ENCODE data around the gene LRMDA.

The LRMDA gene

DNA sequence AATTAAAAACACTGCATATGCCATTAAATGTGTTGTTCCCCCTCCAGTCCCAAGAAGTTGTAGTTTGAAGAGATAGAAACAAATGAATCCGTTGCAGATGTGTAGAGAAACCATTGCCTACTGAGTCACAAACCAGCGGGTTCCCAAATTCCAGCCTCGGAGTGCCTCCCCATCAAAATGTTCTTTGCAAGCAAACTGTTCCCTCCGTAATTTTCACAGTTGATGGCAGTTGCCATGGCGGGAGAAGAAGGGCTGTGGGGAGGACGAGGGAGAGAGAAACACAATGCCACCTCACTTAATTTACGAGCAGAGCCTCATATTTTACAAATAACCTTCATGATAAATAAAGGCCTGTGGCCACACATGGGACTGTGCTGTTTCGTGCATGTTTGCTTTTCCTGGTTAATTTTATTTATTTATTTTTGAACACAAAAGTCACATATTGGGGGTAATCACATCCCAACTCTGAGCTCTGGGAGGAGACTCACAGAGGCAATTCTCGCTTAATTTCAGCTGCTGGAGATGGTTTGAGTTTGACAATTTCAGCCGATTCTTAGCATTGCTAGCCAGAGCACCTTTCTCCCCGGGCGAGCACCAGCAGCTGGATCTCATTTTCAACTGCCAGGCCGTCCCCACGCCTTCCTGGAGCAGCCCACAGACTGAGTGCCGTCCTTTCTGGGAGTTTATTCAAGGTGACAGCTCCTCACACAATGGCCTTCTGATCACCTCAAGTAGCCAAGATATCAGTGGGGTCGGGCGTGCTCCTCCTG, 1122.0 kb downstream of the LRMDA start:
- Histone ChIP-seq H3K23ac (ENCODE audit: low read length in 2 of 2) (no peak overlapping the region), H3K18ac (ENCODE audit: low read depth in 1 of 2, low read length in 2 of 2) (peak overlapping the region in 1 of 2 experiments; percentile 77), H3K4ac (ENCODE audit: low read depth in 1 of 2, low read length in 2 of 2) (peak overlapping the region; percentile 25 to 41), H4K91ac (ENCODE audit: low read length) (peak overlapping the region; percentile 71), H3K79me1 (replicated peaks; ENCODE audit: low read length, poor library complexity, severe bottlenecking) (no peaks in the 10 kb centered on the region), H4K8ac (ENCODE audit: low read length) (peak overlapping the region; percentile 47), H3K4me2 (ENCODE audit: low read length, poor library complexity, severe bottlenecking) (no peak overlapping the region), H3K36me3 (ENCODE audit: control insufficient read depth in 1 of 2, insufficient read depth in 2 of 2, low read depth in 1 of 2, low read length in 2 of 2) (no peaks in the 10 kb centered on the region), H3K4me1 (ENCODE audit: control insufficient read depth, insufficient read depth, low read depth, low read length) (no peaks in the 10 kb centered on the region), H2AK5ac (ENCODE audit: low read length, severe bottlenecking) (no peak overlapping the region), H3K27me3 (ENCODE audit: control insufficient read depth in 1 of 2, insufficient read depth in 1 of 2, low read length in 2 of 2) (no peaks in the 10 kb centered on the region), H3K9ac (ENCODE audit: low read length) (no peak overlapping the region), H2BK120ac (ENCODE audit: low read depth, low read length) (no peak overlapping the region), H2BK12ac (ENCODE audit: low read length in 2 of 2) (peak overlapping the region in 1 of 2 experiments; percentile 87), H3K9me3 (ENCODE audit: control insufficient read depth, low read length) (no peaks in the 10 kb centered on the region), H3K14ac (ENCODE audit: low read length in 2 of 2) (no peak overlapping the region), H2BK15ac (ENCODE audit: low read depth, poor library complexity, severe bottlenecking) (peak overlapping the region; percentile 50), H3K27ac (ENCODE audit: low read length, poor library complexity, severe bottlenecking) (no peak overlapping the region), H2AFZ (ENCODE audit: low read depth, low read length) (no peak overlapping the region), H3K4me3 (ENCODE audit: insufficient read depth in 1 of 2, low read depth in 1 of 2, low read length in 2 of 2) (no peak overlapping the region), H2BK5ac (ENCODE audit: low read depth, low read length, poor library complexity, severe bottlenecking) (no peak overlapping the region)
- WGBS = 69% methylated on average over 14 of the region's 17 CpGs
- DNase-seq = no peak

DNA sequence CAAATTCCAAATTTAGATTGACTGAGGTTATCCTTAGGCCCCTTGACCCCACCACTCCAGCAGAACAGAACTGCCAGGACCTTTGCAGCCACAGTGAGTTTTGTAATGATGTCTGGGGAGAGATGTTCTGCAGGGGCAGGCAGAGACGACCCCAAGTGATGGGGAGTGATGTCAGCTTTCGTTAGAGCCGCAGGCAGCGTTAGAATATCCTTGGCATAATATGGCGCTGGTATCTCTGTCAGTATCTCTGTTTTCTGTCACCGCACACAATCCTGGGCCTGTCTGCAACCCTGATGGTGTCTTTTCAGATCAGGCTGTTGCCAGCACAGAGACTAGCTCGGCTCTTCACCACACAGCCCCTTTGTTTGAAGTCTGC, 1122.6 kb downstream of the LRMDA start:
- Histone ChIP-seq H3K23ac (ENCODE audit: low read length in 2 of 2) (no peak overlapping the region), H2BK5ac (ENCODE audit: low read depth, low read length, poor library complexity, severe bottlenecking) (no peak overlapping the region), H2BK120ac (ENCODE audit: low read depth, low read length) (no peak overlapping the region), H3K4ac (ENCODE audit: low read depth in 1 of 2, low read length in 2 of 2) (peak overlapping the region in 1 of 2 experiments; percentile 25), H2AK5ac (ENCODE audit: low read length, severe bottlenecking) (no peak overlapping the region), H3K9me3 (ENCODE audit: control insufficient read depth, low read length) (no peaks in the 10 kb centered on the region), H2BK12ac (ENCODE audit: low read length in 2 of 2) (peak overlapping the region in 1 of 2 experiments; percentile 65), H3K14ac (ENCODE audit: low read length in 2 of 2) (no peak overlapping the region), H3K4me1 (ENCODE audit: control insufficient read depth, insufficient read depth, low read depth, low read length) (no peaks in the 10 kb centered on the region), H3K18ac (ENCODE audit: low read depth in 1 of 2, low read length in 2 of 2) (peak overlapping the region in 1 of 2 experiments; percentile 77), H3K27me3 (ENCODE audit: control insufficient read depth in 1 of 2, insufficient read depth in 1 of 2, low read length in 2 of 2) (no peaks in the 10 kb centered on the region), H4K8ac (ENCODE audit: low read length) (peak overlapping the region; percentile 76), H3K36me3 (ENCODE audit: control insufficient read depth in 1 of 2, insufficient read depth in 2 of 2, low read depth in 1 of 2, low read length in 2 of 2) (no peaks in the 10 kb centered on the region), H4K91ac (ENCODE audit: low read length) (peak overlapping the region; percentile 71), H3K79me1 (replicated peaks; ENCODE audit: low read length, poor library complexity, severe bottlenecking) (no peaks in the 10 kb centered on the region), H2BK15ac (ENCODE audit: low read depth, poor library complexity, severe bottlenecking) (peak overlapping the region; percentile 50), H3K4me2 (ENCODE audit: low read length, poor library complexity, severe bottlenecking) (no peak overlapping the region), H2AFZ (ENCODE audit: low read depth, low read length) (no peak overlapping the region), H3K9ac (ENCODE audit: low read length) (no peak overlapping the region), H3K4me3 (ENCODE audit: insufficient read depth in 1 of 2, low read depth in 1 of 2, low read length in 2 of 2) (no peak overlapping the region), H3K27ac (ENCODE audit: low read length, poor library complexity, severe bottlenecking) (no peak overlapping the region)
- 88% methylated on average over 7 of the region's 7 CpGs for whole genome bisulfite sequencing
- DNase-seq = no peak

DNA sequence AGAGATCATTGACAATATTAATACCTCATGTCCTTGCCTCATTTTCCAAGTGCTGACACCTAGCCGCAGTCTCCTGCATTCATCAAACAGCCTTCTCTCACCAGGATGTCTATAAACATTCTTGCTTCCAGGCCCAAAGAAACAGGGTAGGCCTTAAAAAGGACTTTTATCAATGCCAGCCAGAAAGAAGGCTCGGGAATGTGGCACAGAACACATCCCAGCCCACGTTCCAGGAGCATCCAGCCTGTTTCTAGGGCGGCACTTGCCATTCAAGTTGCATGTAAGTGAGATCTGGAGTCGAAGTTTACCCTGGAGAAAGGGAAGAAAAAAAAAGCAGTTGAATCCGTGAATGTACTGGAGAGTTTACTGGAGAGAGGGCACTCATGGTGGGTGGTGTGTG, 1123.1 kb downstream of the LRMDA start:
- Histone ChIP-seq H2AFZ (ENCODE audit: low read depth, low read length) (no peak overlapping the region), H3K23ac (ENCODE audit: low read length in 2 of 2) (no peak overlapping the region), H4K91ac (ENCODE audit: low read length) (no peak overlapping the region), H3K4me3 (ENCODE audit: insufficient read depth in 1 of 2, low read depth in 1 of 2, low read length in 2 of 2) (no peak overlapping the region), H2AK5ac (ENCODE audit: low read length, severe bottlenecking) (no peak overlapping the region), H3K9me3 (ENCODE audit: control insufficient read depth, low read length) (no peaks in the 10 kb centered on the region), H3K14ac (ENCODE audit: low read length in 2 of 2) (no peak overlapping the region), H2BK5ac (ENCODE audit: low read depth, low read length, poor library complexity, severe bottlenecking) (no peak overlapping the region), H2BK12ac (ENCODE audit: low read length in 2 of 2) (peak overlapping the region in 1 of 2 experiments; percentile 83), H4K8ac (ENCODE audit: low read length) (no peak overlapping the region), H2BK120ac (ENCODE audit: low read depth, low read length) (no peak overlapping the region), H3K4ac (ENCODE audit: low read depth in 1 of 2, low read length in 2 of 2) (peak overlapping the region in 1 of 2 experiments; percentile 19), H3K4me2 (ENCODE audit: low read length, poor library complexity, severe bottlenecking) (no peak overlapping the region), H3K79me1 (replicated peaks; ENCODE audit: low read length, poor library complexity, severe bottlenecking) (no peaks in the 10 kb centered on the region), H3K27ac (ENCODE audit: low read length, poor library complexity, severe bottlenecking) (no peak overlapping the region), H3K9ac (ENCODE audit: low read length) (no peak overlapping the region), H3K18ac (ENCODE audit: low read depth in 1 of 2, low read length in 2 of 2) (peak overlapping the region in 1 of 2 experiments; percentile 68), H3K4me1 (ENCODE audit: control insufficient read depth, insufficient read depth, low read depth, low read length) (no peaks in the 10 kb centered on the region), H3K27me3 (ENCODE audit: control insufficient read depth in 1 of 2, insufficient read depth in 1 of 2, low read length in 2 of 2) (no peaks in the 10 kb centered on the region), H3K36me3 (ENCODE audit: control insufficient read depth in 1 of 2, insufficient read depth in 2 of 2, low read depth in 1 of 2, low read length in 2 of 2) (no peaks in the 10 kb centered on the region), H2BK15ac (ENCODE audit: low read depth, poor library complexity, severe bottlenecking) (no peak overlapping the region)
- 96% methylated on average over 6 of the region's 6 CpGs for WGBS
- no peak for DNase-seq

DNA sequence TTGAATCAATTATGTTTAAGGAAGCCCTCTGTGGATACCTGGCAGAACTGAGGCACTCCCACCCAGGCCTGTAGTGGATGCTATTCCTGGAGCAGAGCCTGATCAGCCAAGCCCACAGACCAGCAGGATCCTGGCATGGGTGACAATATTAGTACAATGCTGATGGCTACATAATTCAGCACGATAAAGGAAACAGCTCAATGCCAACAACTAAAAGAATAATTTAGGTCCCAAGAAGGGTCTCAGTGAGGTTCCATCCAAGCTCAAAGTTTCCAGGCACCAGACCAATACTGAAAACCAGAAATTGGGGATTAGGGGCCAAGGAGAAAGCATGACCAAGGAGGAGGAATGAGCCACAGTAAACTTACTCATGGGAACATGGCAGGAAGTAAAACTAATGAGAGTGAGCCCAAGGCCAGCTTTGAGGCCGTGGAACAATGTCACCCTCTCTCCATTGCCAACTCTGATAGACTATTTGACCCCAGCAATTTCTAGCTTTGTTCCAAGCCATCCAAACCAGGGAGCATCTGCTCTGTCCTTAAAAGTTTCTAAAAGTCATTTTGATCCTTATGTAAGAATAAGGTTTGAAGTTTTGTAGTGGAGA, 1123.7 kb downstream of the LRMDA start:
- 100% methylated on average over 2 of the region's 2 CpGs for WGBS
- no peaks in the 10 kb centered on the region for H3K36me3 ChIP-seq (ENCODE audit: control insufficient read depth in 1 of 2, insufficient read depth in 2 of 2, low read depth in 1 of 2, low read length in 2 of 2)
- no peak overlapping the region for H2BK5ac ChIP-seq (ENCODE audit: low read depth, low read length, poor library complexity, severe bottlenecking)
- H4K8ac ChIP-seq (ENCODE audit: low read length) = peak overlapping the region; percentile 29
- no peak overlapping the region for H2AFZ ChIP-seq (ENCODE audit: low read depth, low read length)
- H3K4me3 ChIP-seq (ENCODE audit: insufficient read depth in 1 of 2, low read depth in 1 of 2, low read length in 2 of 2) = no peak overlapping the region
- no peak overlapping the region for H3K9ac ChIP-seq (ENCODE audit: low read length)
- no peak overlapping the region for H3K23ac ChIP-seq (ENCODE audit: low read length in 2 of 2)
- H4K91ac ChIP-seq (ENCODE audit: low read length) = no peak overlapping the region
- no peak overlapping the region for H3K27ac ChIP-seq (ENCODE audit: low read length, poor library complexity, severe bottlenecking)
- no peak overlapping the region for H2BK120ac ChIP-seq (ENCODE audit: low read depth, low read length)
- peak overlapping the region in 1 of 2 experiments; percentile 72 for H2BK12ac ChIP-seq (ENCODE audit: low read length in 2 of 2)
- H3K27me3 ChIP-seq (ENCODE audit: control insufficient read depth in 1 of 2, insufficient read depth in 1 of 2, low read length in 2 of 2) = no peaks in the 10 kb centered on the region
- H3K9me3 ChIP-seq (ENCODE audit: control insufficient read depth, low read length) = no peaks in the 10 kb centered on the region
- no peak overlapping the region for H3K4ac ChIP-seq (ENCODE audit: low read depth in 1 of 2, low read length in 2 of 2)
- H3K14ac ChIP-seq (ENCODE audit: low read length in 2 of 2) = no peak overlapping the region
- no peak overlapping the region for H2AK5ac ChIP-seq (ENCODE audit: low read length, severe bottlenecking)
- no peak overlapping the region for H3K4me2 ChIP-seq (ENCODE audit: low read length, poor library complexity, severe bottlenecking)
- H3K79me1 ChIP-seq (replicated peaks; ENCODE audit: low read length, poor library complexity, severe bottlenecking) = no peaks in the 10 kb centered on the region
- H3K4me1 ChIP-seq (ENCODE audit: control insufficient read depth, insufficient read depth, low read depth, low read length) = no peaks in the 10 kb centered on the region
- DNase-seq = no peak
- H3K18ac ChIP-seq (ENCODE audit: low read depth in 1 of 2, low read length in 2 of 2) = peak overlapping the region in 1 of 2 experiments; percentile 72
- H2BK15ac ChIP-seq (ENCODE audit: low read depth, poor library complexity, severe bottlenecking) = no peak overlapping the region

Data from mesenchymal stem cell (in vitro differentiated cells and primary cell).